Stimulated activated CD4-positive, alpha-beta T cell treated with anti-CD3 and anti-CD28 coated beads, Interleukin-12 subunit alpha, Interleukin-12 subunit beta, amount 100 ng/mL, for 48 hours (primary cell): ENCODE measurements around the gene MMRN2.

Source experiments
- DNase-seq, 3 donors: peaks; one replicate each; pipeline ENCODE4 v3.0.0-alpha.2; 2020; ENCODE audit warnings: low read depth in 2 of 3, low spot score in 1 of 3

Gene MMRN2

GRCh38 chr10:86898511-86898910 is 58.9 kb downstream of the MMRN2 start:
- no peak for DNase-seq

GRCh38 chr10:86889997-86890396 is 67.4 kb downstream of the MMRN2 start:
- no peak for DNase-seq

DNA sequence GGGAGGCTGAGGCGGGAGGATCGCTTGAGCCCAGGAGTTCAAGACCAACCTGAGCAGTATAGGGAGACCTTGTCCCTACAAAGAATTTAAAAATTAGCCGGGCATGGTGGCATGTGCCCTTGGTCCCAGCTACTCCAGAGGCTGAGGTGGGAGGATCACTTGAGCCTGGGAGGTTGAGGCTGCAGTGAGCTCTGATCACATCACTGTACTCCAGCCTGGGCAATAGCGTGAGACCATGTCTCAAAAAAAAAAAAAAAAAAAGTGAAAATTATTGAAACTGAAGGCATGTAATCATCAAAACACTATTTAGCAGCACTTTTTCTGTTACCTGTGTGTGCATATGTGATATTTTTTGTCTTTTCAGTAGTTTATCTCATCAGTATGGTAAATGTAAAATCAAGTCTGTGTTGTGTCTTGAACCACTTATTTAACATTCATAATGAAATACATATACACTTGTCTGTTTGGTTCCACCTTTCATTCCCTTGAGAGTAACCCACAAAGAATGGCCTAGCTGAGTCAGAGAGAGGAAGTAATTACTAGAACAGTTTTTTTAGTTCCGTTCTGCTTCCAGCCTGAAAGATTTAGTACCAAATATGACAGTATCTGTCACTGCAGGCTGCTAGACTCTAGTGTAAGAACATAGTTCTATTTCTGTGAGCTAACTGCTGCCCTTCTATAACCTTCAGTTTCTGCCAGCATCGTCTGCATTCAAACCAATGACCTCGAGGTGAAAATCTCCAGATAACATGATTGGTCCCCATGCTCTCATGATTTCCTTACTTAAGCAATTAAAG is 68.6 kb downstream of the MMRN2 start:
- no peak for DNase-seq
